ENCODE results near the gene LAIR1. TPM values are rescaled to one million over a fixed set of nuclear protein-coding genes. Genes with fewer than 3 reads are reported as not detected.

LAIR1 gene, protein sequence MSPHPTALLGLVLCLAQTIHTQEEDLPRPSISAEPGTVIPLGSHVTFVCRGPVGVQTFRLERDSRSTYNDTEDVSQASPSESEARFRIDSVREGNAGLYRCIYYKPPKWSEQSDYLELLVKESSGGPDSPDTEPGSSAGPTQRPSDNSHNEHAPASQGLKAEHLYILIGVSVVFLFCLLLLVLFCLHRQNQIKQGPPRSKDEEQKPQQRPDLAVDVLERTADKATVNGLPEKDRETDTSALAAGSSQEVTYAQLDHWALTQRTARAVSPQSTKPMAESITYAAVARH
- total RNA-seq: 1.0 TPM in 1 of 2 replicates, not detected in the other

DNA sequence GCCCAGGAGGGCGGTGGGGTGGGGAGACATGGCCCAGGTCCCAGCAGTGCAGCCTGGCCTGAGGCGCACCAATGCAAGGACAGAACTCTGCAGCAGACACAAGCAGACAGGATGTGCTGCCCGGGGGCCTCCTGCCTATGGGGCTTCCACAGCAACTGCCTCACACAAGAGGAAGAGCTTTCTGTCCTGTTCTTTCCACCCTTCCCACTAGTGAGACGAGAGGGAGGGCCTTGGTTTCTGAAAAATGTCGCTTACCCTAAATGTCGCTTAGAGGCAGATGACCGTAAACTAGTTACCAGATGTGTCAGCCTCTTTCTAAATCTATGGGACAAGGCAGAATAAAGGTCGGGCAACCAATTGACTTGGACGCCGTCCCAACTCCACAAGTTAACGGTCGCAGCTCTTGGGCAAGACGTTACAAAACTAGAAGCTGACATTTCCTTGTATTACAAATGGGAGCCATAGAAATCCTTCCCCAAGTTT is at the start of gene LAIR1:
TSS of gene LAIR1 (minus strand) at position 157 of the 483 bp plus-strand sequence. CDS start at position 30, 127 bp downstream.
- Histone ChIP-seq H3K27me3 (ENCODE audit: control insufficient read depth, insufficient read depth, low read length) (no peaks in the 10 kb centered on the region), H3K4me3 (ENCODE audit: low read depth, low read length) (no peak within 1 kb of the TSS), H3K36me3 (ENCODE audit: control insufficient read depth, insufficient read depth, low read length) (no peaks in the 10 kb centered on the region)
- no peak for DNase-seq (ENCODE audit: low read depth)
- TF ChIP-seq, protein P1, sequence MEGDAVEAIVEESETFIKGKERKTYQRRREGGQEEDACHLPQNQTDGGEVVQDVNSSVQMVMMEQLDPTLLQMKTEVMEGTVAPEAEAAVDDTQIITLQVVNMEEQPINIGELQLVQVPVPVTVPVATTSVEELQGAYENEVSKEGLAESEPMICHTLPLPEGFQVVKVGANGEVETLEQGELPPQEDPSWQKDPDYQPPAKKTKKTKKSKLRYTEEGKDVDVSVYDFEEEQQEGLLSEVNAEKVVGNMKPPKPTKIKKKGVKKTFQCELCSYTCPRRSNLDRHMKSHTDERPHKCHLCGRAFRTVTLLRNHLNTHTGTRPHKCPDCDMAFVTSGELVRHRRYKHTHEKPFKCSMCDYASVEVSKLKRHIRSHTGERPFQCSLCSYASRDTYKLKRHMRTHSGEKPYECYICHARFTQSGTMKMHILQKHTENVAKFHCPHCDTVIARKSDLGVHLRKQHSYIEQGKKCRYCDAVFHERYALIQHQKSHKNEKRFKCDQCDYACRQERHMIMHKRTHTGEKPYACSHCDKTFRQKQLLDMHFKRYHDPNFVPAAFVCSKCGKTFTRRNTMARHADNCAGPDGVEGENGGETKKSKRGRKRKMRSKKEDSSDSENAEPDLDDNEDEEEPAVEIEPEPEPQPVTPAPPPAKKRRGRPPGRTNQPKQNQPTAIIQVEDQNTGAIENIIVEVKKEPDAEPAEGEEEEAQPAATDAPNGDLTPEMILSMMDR (IDR thresholded peaks at IDR 0.05; ENCODE audit: insufficient read depth, low read length, poor library complexity, severe bottlenecking): no peak

DNA sequence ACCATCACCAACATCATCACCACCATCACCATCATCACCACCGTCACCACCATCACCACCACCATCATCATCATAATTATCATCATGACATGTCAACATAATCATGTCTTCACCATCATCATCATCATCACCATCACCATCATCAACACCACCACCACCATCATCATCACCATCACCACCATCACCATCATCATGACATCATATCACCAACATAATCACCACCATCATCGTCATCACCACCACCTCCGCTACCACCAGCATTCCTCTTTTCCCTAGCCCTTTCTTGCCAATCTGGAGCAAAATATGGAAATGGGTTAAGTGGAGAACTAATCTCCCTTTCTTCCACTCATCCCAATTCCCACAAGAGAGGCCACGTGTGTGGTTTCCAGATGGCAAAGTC is 49.4 kb upstream of the LAIR1 start:
- TF ChIP-seq, protein P1 (IDR thresholded peaks at IDR 0.05; ENCODE audit: insufficient read depth, low read length, poor library complexity, severe bottlenecking): no peak
- Histone ChIP-seq H3K27me3 (ENCODE audit: control insufficient read depth, insufficient read depth, low read length) (peaks cover 40% of the 10 kb centered on the region), H3K36me3 (ENCODE audit: control insufficient read depth, insufficient read depth, low read length) (no peaks in the 10 kb centered on the region), H3K4me3 (ENCODE audit: low read depth, low read length) (no peak overlapping the region)
- no peak for DNase-seq (ENCODE audit: low read depth)

DNA sequence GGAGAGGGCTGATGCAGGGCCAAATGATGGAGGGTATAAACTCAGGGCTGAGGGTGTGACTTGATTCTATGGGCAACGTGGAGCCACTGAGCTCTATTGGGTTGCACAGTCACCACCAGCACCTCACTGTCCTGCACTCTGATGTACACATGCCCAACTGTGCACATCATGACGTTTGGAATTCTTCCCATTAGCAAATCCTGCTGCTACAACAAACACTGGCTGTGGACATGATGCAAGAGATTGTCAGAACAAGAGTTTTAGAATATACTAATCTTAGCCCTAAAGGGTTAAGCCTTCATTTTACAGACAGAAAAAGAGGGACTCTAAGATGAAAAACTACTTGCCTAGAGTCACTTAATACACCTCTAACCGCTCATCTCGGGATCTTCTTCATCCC is 48.1 kb upstream of the LAIR1 start:
- DNase-seq (ENCODE audit: low read depth): no peak
- Histone ChIP-seq H3K4me3 (ENCODE audit: low read depth, low read length) (no peak overlapping the region), H3K27me3 (ENCODE audit: control insufficient read depth, insufficient read depth, low read length) (peaks cover 35% of the 10 kb centered on the region), H3K36me3 (ENCODE audit: control insufficient read depth, insufficient read depth, low read length) (no peaks in the 10 kb centered on the region)
- TF ChIP-seq, protein P1 (IDR thresholded peaks at IDR 0.05; ENCODE audit: insufficient read depth, low read length, poor library complexity, severe bottlenecking): no peak

DNA sequence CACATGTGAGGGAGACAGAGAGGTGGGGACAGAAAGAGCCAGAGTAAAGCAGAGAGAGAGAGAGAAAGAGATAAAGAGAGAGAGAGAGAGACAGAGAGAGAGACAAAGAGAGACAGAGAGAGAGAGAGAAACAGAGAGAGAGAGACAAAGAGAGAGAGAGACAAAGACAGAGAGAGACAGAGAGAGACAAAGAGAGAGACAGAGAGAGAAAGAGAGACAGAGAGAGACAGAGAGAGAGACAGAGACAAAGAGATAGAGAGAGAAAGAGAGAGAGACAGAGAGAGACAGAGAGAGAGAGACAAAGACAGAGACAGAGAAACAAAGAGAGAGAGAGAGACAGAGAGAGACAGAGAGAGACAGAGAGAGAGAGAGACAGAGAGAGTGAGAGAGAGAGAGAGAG is 46.3 kb upstream of the LAIR1 start:
- H3K36me3 ChIP-seq (ENCODE audit: control insufficient read depth, insufficient read depth, low read length): no peaks in the 10 kb centered on the region
- no peak for DNase-seq (ENCODE audit: low read depth)
- peaks cover 17% of the 10 kb centered on the region for H3K27me3 ChIP-seq (ENCODE audit: control insufficient read depth, insufficient read depth, low read length)
- no peak overlapping the region for H3K4me3 ChIP-seq (ENCODE audit: low read depth, low read length)
- TF ChIP-seq, protein P1 (IDR thresholded peaks at IDR 0.05; ENCODE audit: insufficient read depth, low read length, poor library complexity, severe bottlenecking): no peak

DNA sequence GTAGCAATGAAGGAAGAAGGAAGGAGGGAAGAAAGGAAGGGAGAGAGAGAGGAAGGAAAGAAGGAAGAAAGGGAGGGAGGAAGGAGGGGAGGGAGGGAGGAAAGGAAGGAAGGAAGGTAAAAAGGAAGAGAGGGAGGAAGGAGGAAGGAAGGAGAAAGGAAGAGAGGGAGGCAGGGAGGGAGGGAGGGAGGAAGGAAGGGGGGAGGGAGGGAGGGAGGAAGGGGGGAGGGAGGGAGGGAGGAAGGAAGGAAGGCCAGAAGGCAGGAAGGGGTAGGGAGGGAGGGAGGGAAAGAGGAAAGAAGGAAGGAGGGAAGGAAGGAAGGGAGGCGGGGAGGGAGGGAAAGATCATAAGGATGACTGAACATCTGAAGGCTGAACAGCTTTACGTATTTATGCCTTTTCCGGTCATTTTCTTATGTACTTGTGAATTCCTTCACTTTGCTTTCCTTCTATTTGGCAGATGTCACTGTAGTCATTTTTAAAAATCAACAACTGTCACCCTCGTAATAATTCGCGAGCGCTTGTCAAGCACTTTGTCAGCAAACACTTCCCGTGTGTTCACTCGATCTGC is 43.8 kb upstream of the LAIR1 start:
- no peak for DNase-seq (ENCODE audit: low read depth)
- H3K36me3 ChIP-seq (ENCODE audit: control insufficient read depth, insufficient read depth, low read length): no peaks in the 10 kb centered on the region
- no peaks in the 10 kb centered on the region for H3K27me3 ChIP-seq (ENCODE audit: control insufficient read depth, insufficient read depth, low read length)
- TF ChIP-seq, protein P1 (IDR thresholded peaks at IDR 0.05; ENCODE audit: insufficient read depth, low read length, poor library complexity, severe bottlenecking): no peak
- H3K4me3 ChIP-seq (ENCODE audit: low read depth, low read length): no peak overlapping the region
